Measurements from ENCODE around the gene PLA2G15. TPM values are rescaled to one million over a fixed set of nuclear protein-coding genes. Genes with fewer than 3 reads are reported as not detected.

Gene PLA2G15
- total and polyA plus RNA-seq, 2 of the 13 experiments (the other 11 are each of a cell fraction or from before 2014, with no cell fraction given) = 14.4 to 23.7 TPM

DNA sequence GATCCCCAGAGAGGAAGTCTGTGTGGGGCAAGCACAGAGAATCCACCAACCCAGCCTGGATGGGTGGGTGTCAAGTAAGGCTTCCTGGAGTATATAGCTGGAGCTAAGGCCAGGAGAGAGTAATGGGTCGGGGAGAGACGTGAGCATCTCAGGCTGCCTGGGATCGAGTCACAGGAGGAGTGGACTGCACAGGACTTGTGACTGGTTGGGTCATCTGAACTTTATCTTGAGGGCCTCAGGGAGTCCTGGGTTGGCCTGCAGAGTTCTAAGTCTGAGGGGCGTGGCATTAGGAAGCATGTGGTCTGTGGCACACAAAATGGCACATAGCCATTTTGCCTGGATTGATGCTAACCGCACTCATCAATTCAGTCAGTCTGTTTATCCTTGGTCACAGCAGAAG lies 1.5 kb downstream of the PLA2G15 start:
- H3K9ac ChIP-seq (ENCODE audit: insufficient read depth, low read depth, low read length) = no peak overlapping the region; the same call in 1 of the 2 replicates
- 84% methylated on average over 5 of the region's 5 CpGs for WGBS (ENCODE audit: low lambda C conversion rate)
- in situ Hi-C loops (cut with HindIII; ENCODE audit: extremely low pct_ligation_motif_present, low pct_unique_long_range_greater_than_20kb) = no loop called here
- CTCF ChIA-PET (ENCODE audit: low intra/inter-chr PET ratio, low total read pairs) = no interaction called here
- no peak for TF ChIP-seq TEAD2 (CRISPR knock-in tag; IDR thresholded peaks at IDR 0.05)
- no peak for TF ChIP-seq ZNF776 (CRISPR knock-in tag; IDR thresholded peaks at IDR 0.05)
- TF ChIP-seq GFI1 (CRISPR knock-in tag; IDR thresholded peaks at IDR 0.05; ENCODE audit: borderline replicate concordance) = no peak
- TF ChIP-seq, protein P1, sequence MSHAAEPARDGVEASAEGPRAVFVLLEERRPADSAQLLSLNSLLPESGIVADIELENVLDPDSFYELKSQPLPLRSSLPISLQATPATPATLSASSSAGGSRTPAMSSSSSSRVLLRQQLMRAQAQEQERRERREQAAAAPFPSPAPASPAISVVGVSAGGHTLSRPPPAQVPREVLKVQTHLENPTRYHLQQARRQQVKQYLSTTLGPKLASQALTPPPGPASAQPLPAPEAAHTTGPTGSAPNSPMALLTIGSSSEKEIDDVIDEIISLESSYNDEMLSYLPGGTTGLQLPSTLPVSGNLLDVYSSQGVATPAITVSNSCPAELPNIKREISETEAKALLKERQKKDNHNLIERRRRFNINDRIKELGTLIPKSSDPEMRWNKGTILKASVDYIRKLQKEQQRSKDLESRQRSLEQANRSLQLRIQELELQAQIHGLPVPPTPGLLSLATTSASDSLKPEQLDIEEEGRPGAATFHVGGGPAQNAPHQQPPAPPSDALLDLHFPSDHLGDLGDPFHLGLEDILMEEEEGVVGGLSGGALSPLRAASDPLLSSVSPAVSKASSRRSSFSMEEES (CRISPR knock-in tag; IDR thresholded peaks at IDR 0.05) = no peak
- TF ChIP-seq HOXA3 (CRISPR knock-in tag; IDR thresholded peaks at IDR 0.05) = no peak
- no peak for TF ChIP-seq ZNF124 (CRISPR knock-in tag; IDR thresholded peaks at IDR 0.05)
- TF ChIP-seq ZSCAN21 (CRISPR knock-in tag; IDR thresholded peaks at IDR 0.05; ENCODE audit: borderline replicate concordance) = no peak
- TF ChIP-seq, protein P2, sequence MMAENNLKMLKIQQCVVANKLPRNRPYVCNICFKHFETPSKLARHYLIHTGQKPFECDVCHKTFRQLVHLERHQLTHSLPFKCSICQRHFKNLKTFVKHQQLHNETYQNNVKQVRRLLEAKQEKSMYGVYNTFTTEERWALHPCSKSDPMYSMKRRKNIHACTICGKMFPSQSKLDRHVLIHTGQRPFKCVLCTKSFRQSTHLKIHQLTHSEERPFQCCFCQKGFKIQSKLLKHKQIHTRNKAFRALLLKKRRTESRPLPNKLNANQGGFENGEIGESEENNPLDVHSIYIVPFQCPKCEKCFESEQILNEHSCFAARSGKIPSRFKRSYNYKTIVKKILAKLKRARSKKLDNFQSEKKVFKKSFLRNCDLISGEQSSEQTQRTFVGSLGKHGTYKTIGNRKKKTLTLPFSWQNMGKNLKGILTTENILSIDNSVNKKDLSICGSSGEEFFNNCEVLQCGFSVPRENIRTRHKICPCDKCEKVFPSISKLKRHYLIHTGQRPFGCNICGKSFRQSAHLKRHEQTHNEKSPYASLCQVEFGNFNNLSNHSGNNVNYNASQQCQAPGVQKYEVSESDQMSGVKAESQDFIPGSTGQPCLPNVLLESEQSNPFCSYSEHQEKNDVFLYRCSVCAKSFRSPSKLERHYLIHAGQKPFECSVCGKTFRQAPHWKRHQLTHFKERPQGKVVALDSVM (CRISPR knock-in tag; IDR thresholded peaks at IDR 0.05) = no peak
- H3K4me3 ChIP-seq (replicated peaks in 1 of 3; ENCODE audit: insufficient read depth in 1 of 3, low read depth in 2 of 3, low read length in 3 of 3) = peak overlapping the region in 1 of 3 experiments; percentile 97; a peak in 1 of 6 replicates
- FAIRE-seq (no peak), ATAC-seq (no peak), DNase-seq (ENCODE audit: low spot score) (no peak)
- H3K27ac ChIP-seq (ENCODE audit: extremely low read length, insufficient read depth, low read length) = no peak overlapping the region
- no TSS peak for BruUV-seq (replicated peaks)
- no peaks in the 10 kb centered on the region for H4K20me1 ChIP-seq (ENCODE audit: insufficient read depth, low read length)
- peaks cover 4 to 14% of the 10 kb centered on the region in 2 experiments; a peak in 4 of 5 replicates for H3K36me3 ChIP-seq (replicated peaks in 1 of 2; ENCODE audit: control insufficient read depth in 1 of 2, insufficient read depth in 2 of 2, low read length in 2 of 2)
- no peaks in the 10 kb centered on the region; a peak in 1 of 5 replicates for H3K27me3 ChIP-seq (ENCODE audit: control insufficient read depth in 1 of 2, insufficient read depth in 2 of 2, low read length in 2 of 2)
- peak overlapping the region; percentile 89 for H3K4me2 ChIP-seq (ENCODE audit: low read depth, low read length)
- H3K9me3 ChIP-seq (ENCODE audit: low read length) = no peaks in the 10 kb centered on the region
- POLR2A ChIA-PET = interaction anchor here (0.8 to 2.9 kb wide), 3 partner anchors 10 to 65 kb away, joined by 3 to 16 read pairs (median 4); partner anchors contain the start of genes PRMT7 and SLC7A6OS
- H3K79me2 ChIP-seq (ENCODE audit: insufficient read depth, low read length) = no peaks in the 10 kb centered on the region
- intact Hi-C loops (cut with micrococcal nuclease; ENCODE audit: unreplicated experiment) = no loop called here
- no peak overlapping the region for H2AFZ ChIP-seq (ENCODE audit: low read length)
- H3K4me1 ChIP-seq (ENCODE audit: insufficient read depth, low read length) = peaks cover 59% of the 10 kb centered on the region

Data from HepG2 (cell line).